ENCODE data around the gene RNF149.
"Not testable (repeated sequence)": the region's sequence is repeated elsewhere in the genome, so short reads cannot be mapped to it uniquely, and the experiment has no call there.

GRCh38 chr2:101316568-101316967 lies 8.1 kb upstream of the RNF149 start:
- TF ChIP-seq FOXP1 (CRISPR knock-in tag; IDR thresholded peaks at IDR 0.05); CTCF (IDR thresholded peaks at IDR 0.05 in 2 of 3, conservative IDR thresholded peaks at IDR 0.05 in 1 of 3; ENCODE audit: insufficient read depth in 2 of 3, low read depth in 1 of 3, low read length in 3 of 3); NFE2 (IDR thresholded peaks at IDR 0.05; ENCODE audit: low read depth); ZNF511 (CRISPR knock-in tag; IDR thresholded peaks at IDR 0.05); MYBL2 (IDR thresholded peaks at IDR 0.05; ENCODE audit: low read depth); MYBL2 (CRISPR knock-in tag; IDR thresholded peaks at IDR 0.05; ENCODE audit: borderline replicate concordance); POLR2A (conservative IDR thresholded peaks at IDR 0.05); ZNF449 (CRISPR knock-in tag; IDR thresholded peaks at IDR 0.05); ZBTB26 (CRISPR knock-in tag; IDR thresholded peaks at IDR 0.05); ELF1 (tag; IDR thresholded peaks at IDR 0.05); TBL1XR1 (IDR thresholded peaks at IDR 0.05; ENCODE audit: low read length in 2 of 2); RFX1 (IDR thresholded peaks at IDR 0.05); E2F6 (IDR thresholded peaks at IDR 0.05; ENCODE audit: borderline replicate concordance in 1 of 2, extremely low read depth in 1 of 2, insufficient read depth in 1 of 2, insufficient read length in 1 of 2, low read depth in 1 of 2, low read length in 1 of 2, poor library complexity in 1 of 2, severe bottlenecking in 1 of 2); ETS1 (conservative IDR thresholded peaks at IDR 0.05; ENCODE audit: control insufficient read depth, low read depth, low read length); ZFP36 (IDR thresholded peaks at IDR 0.05; ENCODE audit: low read depth, low read length, partially characterized antibody): not testable (repeated sequence)
